Measurements from ENCODE around the gene MYL7.

MYL7 gene

GRCh38 chr7:44099669-44100068 lies 41.5 kb downstream of the MYL7 start:
- no peak overlapping the region for H3K27ac ChIP-seq (ENCODE audit: low read depth in 2 of 2, low read length in 2 of 2)
- H3K4me1 ChIP-seq (ENCODE audit: control insufficient read depth in 2 of 2, insufficient read depth in 2 of 2, low read length in 2 of 2) = peaks cover 4 to 5% of the 10 kb centered on the region in 2 donors

GRCh38 chr7:44098092-44099068 lies 42.8 kb downstream of the MYL7 start:
- H3K4me3 ChIP-seq (ENCODE audit: low read length in 2 of 2) = no peak overlapping the region
- no peak overlapping the region for H3K9ac ChIP-seq (ENCODE audit: low read depth in 1 of 2, low read length in 2 of 2)
- no peaks in the 10 kb centered on the region for H3K36me3 ChIP-seq (ENCODE audit: control insufficient read depth in 2 of 2, insufficient read depth in 2 of 2, low read length in 2 of 2)
- H3K27ac ChIP-seq (ENCODE audit: low read depth in 2 of 2, low read length in 2 of 2) = no peak overlapping the region
- peaks cover 3 to 4% of the 10 kb centered on the region in 2 donors for H3K27me3 ChIP-seq (ENCODE audit: control insufficient read depth in 2 of 2, insufficient read depth in 2 of 2, low read length in 2 of 2)
- H3K9me3 ChIP-seq (ENCODE audit: control insufficient read depth in 2 of 2, low read length in 2 of 2) = no peaks in the 10 kb centered on the region
- H3K4me1 ChIP-seq (ENCODE audit: control insufficient read depth in 2 of 2, insufficient read depth in 2 of 2, low read length in 2 of 2) = peaks cover under 1 to 5% of the 10 kb centered on the region in 2 donors

More at GRCh38 chr7:44099669-44100068, 41.5 kb downstream of the MYL7 start:
- Histone ChIP-seq H3K4me3 (ENCODE audit: low read length in 2 of 2) (no peak overlapping the region), H3K9ac (ENCODE audit: low read depth in 1 of 2, low read length in 2 of 2) (no peak overlapping the region), H3K9me3 (ENCODE audit: control insufficient read depth in 2 of 2, low read length in 2 of 2) (no peaks in the 10 kb centered on the region), H3K27me3 (ENCODE audit: control insufficient read depth in 2 of 2, insufficient read depth in 2 of 2, low read length in 2 of 2) (peaks cover 7% of the 10 kb centered on the region in 2 donors), H3K36me3 (ENCODE audit: control insufficient read depth in 2 of 2, insufficient read depth in 2 of 2, low read length in 2 of 2) (no peaks in the 10 kb centered on the region)

GRCh38 chr7:44097064-44097932 lies 43.8 kb downstream of the MYL7 start:
- peak overlapping the region in 1 of 2 donors; percentile 38 for H3K27ac ChIP-seq (ENCODE audit: low read depth in 2 of 2, low read length in 2 of 2)
- H3K36me3 ChIP-seq (ENCODE audit: control insufficient read depth in 2 of 2, insufficient read depth in 2 of 2, low read length in 2 of 2) = no peaks in the 10 kb centered on the region
- no peaks in the 10 kb centered on the region for H3K27me3 ChIP-seq (ENCODE audit: control insufficient read depth in 2 of 2, insufficient read depth in 2 of 2, low read length in 2 of 2)
- no peak overlapping the region for H3K9ac ChIP-seq (ENCODE audit: low read depth in 1 of 2, low read length in 2 of 2)
- H3K4me3 ChIP-seq (ENCODE audit: low read length in 2 of 2) = no peak overlapping the region
- peaks cover 0 to 5% of the 10 kb centered on the region in 2 donors for H3K4me1 ChIP-seq (ENCODE audit: control insufficient read depth in 2 of 2, insufficient read depth in 2 of 2, low read length in 2 of 2)
- H3K9me3 ChIP-seq (ENCODE audit: control insufficient read depth in 2 of 2, low read length in 2 of 2) = no peaks in the 10 kb centered on the region

- Histone ChIP-seq H3K27ac (ENCODE audit: low read depth in 2 of 2, low read length in 2 of 2) (no peak overlapping the region), H3K9me3 (ENCODE audit: control insufficient read depth in 2 of 2, low read length in 2 of 2) (no peaks in the 10 kb centered on the region), H3K9ac (ENCODE audit: low read depth in 1 of 2, low read length in 2 of 2) (no peak overlapping the region), H3K27me3 (ENCODE audit: control insufficient read depth in 2 of 2, insufficient read depth in 2 of 2, low read length in 2 of 2) (no peaks in the 10 kb centered on the region), H3K4me3 (ENCODE audit: low read length in 2 of 2) (no peak overlapping the region), H3K4me1 (ENCODE audit: control insufficient read depth in 2 of 2, insufficient read depth in 2 of 2, low read length in 2 of 2) (peaks cover 0 to 5% of the 10 kb centered on the region in 2 donors), H3K36me3 (ENCODE audit: control insufficient read depth in 2 of 2, insufficient read depth in 2 of 2, low read length in 2 of 2) (no peaks in the 10 kb centered on the region)
Measured at GRCh38 chr7:44096326-44096881, 44.7 kb downstream of the MYL7 start.

GRCh38 chr7:44095781-44096180 lies 45.4 kb downstream of the MYL7 start:
- no peak overlapping the region for H3K9ac ChIP-seq (ENCODE audit: low read depth in 1 of 2, low read length in 2 of 2)
- peaks cover 0 to under 1% of the 10 kb centered on the region in 2 donors for H3K4me1 ChIP-seq (ENCODE audit: control insufficient read depth in 2 of 2, insufficient read depth in 2 of 2, low read length in 2 of 2)
- H3K4me3 ChIP-seq (ENCODE audit: low read length in 2 of 2) = no peak overlapping the region
- no peaks in the 10 kb centered on the region for H3K27me3 ChIP-seq (ENCODE audit: control insufficient read depth in 2 of 2, insufficient read depth in 2 of 2, low read length in 2 of 2)
- H3K27ac ChIP-seq (ENCODE audit: low read depth in 2 of 2, low read length in 2 of 2) = no peak overlapping the region
- no peaks in the 10 kb centered on the region for H3K9me3 ChIP-seq (ENCODE audit: control insufficient read depth in 2 of 2, low read length in 2 of 2)
- H3K36me3 ChIP-seq (ENCODE audit: control insufficient read depth in 2 of 2, insufficient read depth in 2 of 2, low read length in 2 of 2) = no peaks in the 10 kb centered on the region

- no peak overlapping the region for H3K27ac ChIP-seq (ENCODE audit: low read depth in 2 of 2, low read length in 2 of 2)
- no peak overlapping the region for H3K4me3 ChIP-seq (ENCODE audit: low read length in 2 of 2)
- H3K9me3 ChIP-seq (ENCODE audit: control insufficient read depth in 2 of 2, low read length in 2 of 2) = no peaks in the 10 kb centered on the region
- H3K4me1 ChIP-seq (ENCODE audit: control insufficient read depth in 2 of 2, insufficient read depth in 2 of 2, low read length in 2 of 2) = no peaks in the 10 kb centered on the region
- H3K36me3 ChIP-seq (ENCODE audit: control insufficient read depth in 2 of 2, insufficient read depth in 2 of 2, low read length in 2 of 2) = no peaks in the 10 kb centered on the region
- no peaks in the 10 kb centered on the region for H3K27me3 ChIP-seq (ENCODE audit: control insufficient read depth in 2 of 2, insufficient read depth in 2 of 2, low read length in 2 of 2)
- H3K9ac ChIP-seq (ENCODE audit: low read depth in 1 of 2, low read length in 2 of 2) = no peak overlapping the region
Measured at GRCh38 chr7:44094883-44095592, 46.1 kb downstream of the MYL7 start.

GRCh38 chr7:44094365-44094764 lies 46.8 kb downstream of the MYL7 start:
- Histone ChIP-seq H3K27me3 (ENCODE audit: control insufficient read depth in 2 of 2, insufficient read depth in 2 of 2, low read length in 2 of 2) (no peaks in the 10 kb centered on the region), H3K36me3 (ENCODE audit: control insufficient read depth in 2 of 2, insufficient read depth in 2 of 2, low read length in 2 of 2) (no peaks in the 10 kb centered on the region), H3K4me3 (ENCODE audit: low read length in 2 of 2) (no peak overlapping the region), H3K9ac (ENCODE audit: low read depth in 1 of 2, low read length in 2 of 2) (no peak overlapping the region), H3K4me1 (ENCODE audit: control insufficient read depth in 2 of 2, insufficient read depth in 2 of 2, low read length in 2 of 2) (no peaks in the 10 kb centered on the region), H3K27ac (ENCODE audit: low read depth in 2 of 2, low read length in 2 of 2) (no peak overlapping the region), H3K9me3 (ENCODE audit: control insufficient read depth in 2 of 2, low read length in 2 of 2) (no peaks in the 10 kb centered on the region)

GRCh38 chr7:44093102-44093641 lies 48.0 kb downstream of the MYL7 start:
- Histone ChIP-seq H3K4me3 (ENCODE audit: low read length in 2 of 2) (no peak overlapping the region), H3K27me3 (ENCODE audit: control insufficient read depth in 2 of 2, insufficient read depth in 2 of 2, low read length in 2 of 2) (no peaks in the 10 kb centered on the region), H3K9me3 (ENCODE audit: control insufficient read depth in 2 of 2, low read length in 2 of 2) (no peaks in the 10 kb centered on the region), H3K36me3 (ENCODE audit: control insufficient read depth in 2 of 2, insufficient read depth in 2 of 2, low read length in 2 of 2) (no peaks in the 10 kb centered on the region), H3K9ac (ENCODE audit: low read depth in 1 of 2, low read length in 2 of 2) (no peak overlapping the region), H3K4me1 (ENCODE audit: control insufficient read depth in 2 of 2, insufficient read depth in 2 of 2, low read length in 2 of 2) (no peaks in the 10 kb centered on the region), H3K27ac (ENCODE audit: low read depth in 2 of 2, low read length in 2 of 2) (no peak overlapping the region)

Data from mucosa of rectum (tissue), 2 donors.